Erythroblast (primary cell): Measurements from ENCODE around the gene NCKAP5.

Experiments used
- GATA1 ChIP-seq: IDR thresholded peaks from 2 replicates; pipeline ENCODE4 v1.6.1; 2011; ENCODE audit warnings: low read depth, mild to moderate bottlenecking, control low read depth, low read length, moderate library complexity
- POLR2A ChIP-seq: IDR thresholded peaks from 2 replicates; pipeline ENCODE4 v1.6.1; 2011; ENCODE audit warnings: mild to moderate bottlenecking, low read length

DNA sequence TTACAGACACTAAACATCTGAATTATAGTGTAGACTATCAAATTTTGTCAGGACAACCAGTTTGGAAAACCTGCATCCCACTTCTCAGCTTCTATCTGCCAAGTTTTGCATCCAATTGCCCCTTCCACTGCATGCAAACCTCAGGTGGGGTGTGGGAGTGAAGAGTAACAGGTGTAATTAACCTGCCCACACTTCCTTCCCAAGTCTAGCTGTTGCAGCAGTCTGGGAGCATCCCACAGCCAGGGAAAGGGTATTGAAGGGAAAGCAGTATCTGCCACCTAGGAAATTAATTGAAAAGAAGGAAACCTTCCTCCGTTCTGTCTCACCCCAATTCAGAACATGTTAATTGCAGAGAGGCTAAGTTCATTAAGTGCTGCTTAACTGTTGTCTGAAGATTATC lies 189.9 kb downstream of the NCKAP5 start:
- no peak for TF ChIP-seq POLR2A
- no peak for TF ChIP-seq GATA1
